Lung microvascular endothelial cell (primary cell): ENCODE data around the gene TLR6. TPM values are rescaled to one million over a fixed set of nuclear protein-coding genes. Genes with fewer than 3 reads are reported as not detected.
A peak's percentile ranks its signal among the peaks of the same experiment; 100 is the strongest.
"Not testable (repeated sequence)": the region's sequence is repeated elsewhere in the genome, so short reads cannot be mapped to it uniquely, and the experiment has no call there.

Experiments
- DNase-seq, 2 donors: peaks; one replicate each; pipeline versions ENCODE4 v3.0.0 to v3.0.0-alpha.2; 2010; ENCODE audit warnings: low read depth in 2 of 2
- total RNA-seq: library from RNA; depleted of rRNA; stranded (reverse); fragments of >200 nt; gene quantifications from 2 replicates; pipeline ENCODE4 v1.2.1, GENCODE V29; 2014

Gene TLR6
- total RNA-seq, 1 donor from 2014 or later: under 0.01 TPM

GRCh38 chr4:38785901-38786402, 70.7 kb downstream of the TLR6 start:
- no peak for DNase-seq

- DNase-seq: no peak
Measured at GRCh38 chr4:38785041-38785790, 71.4 kb downstream of the TLR6 start.

- no peak for DNase-seq
Measured at GRCh38 chr4:38784141-38784540, 72.5 kb downstream of the TLR6 start.

GRCh38 chr4:38783109-38783460, 73.5 kb downstream of the TLR6 start:
- DNase-seq: no peak

- peak; percentile 58 to 67 for DNase-seq
Measured at GRCh38 chr4:38782452-38783108, 74.0 kb downstream of the TLR6 start, which contains the start of gene TLR10. Gene TLR10 (minus strand): TSS chr4:38782990. CDS start chr4:38775590, 7,400 bp downstream.

DNA sequence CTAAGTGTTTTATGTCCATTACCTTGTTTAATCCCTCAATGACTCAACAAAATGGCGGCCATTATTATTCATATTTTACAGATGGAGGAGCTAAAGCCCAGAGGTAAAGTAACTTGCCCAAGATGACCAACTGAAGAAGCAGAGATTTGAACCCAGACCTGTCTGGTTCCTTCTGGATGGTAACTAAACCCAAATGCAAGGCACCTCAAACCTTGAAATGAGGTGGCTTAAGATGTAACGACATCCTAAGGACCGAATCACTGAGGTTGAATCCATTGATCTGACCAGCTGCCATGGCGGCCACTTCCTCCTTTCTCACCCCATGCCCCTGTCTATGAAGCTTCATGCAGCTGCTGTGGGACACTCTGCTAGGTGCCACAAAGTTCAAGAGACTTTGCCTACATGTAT, 74.8 kb downstream of the TLR6 start:
- DNase-seq: no peak

DNA sequence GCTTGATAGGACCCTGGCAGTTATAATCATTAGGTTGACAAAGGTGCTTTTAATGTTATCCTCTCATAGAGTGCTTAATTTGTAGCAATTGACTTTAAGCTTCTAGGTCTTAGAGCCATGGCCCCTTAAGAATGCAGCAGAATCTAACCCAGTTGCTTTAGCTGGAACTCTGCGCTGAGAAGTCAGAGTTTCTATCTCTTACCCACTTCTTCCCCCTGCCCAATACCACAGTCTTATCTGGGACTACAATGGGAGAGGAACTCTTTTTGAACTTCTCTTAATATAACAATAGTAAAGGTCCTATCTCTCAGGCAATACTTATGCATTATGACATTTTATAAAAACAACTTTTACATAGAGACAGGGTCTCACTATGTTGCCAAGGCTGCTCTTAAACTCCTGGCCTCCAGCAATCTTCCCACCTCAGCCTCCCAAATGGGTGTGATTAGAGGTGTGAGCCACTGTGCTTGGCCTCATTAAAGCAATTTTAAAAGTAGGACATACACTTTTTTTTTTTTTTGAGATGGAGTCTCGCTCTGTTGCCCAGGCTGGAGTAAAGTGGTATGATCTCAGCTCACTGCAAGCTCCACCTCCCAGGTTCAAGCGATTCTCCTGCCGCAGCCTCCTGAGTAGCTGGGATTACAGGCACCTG, 75.7 kb downstream of the TLR6 start:
- no peak for DNase-seq

GRCh38 chr4:38779790-38780189, 76.8 kb downstream of the TLR6 start:
- no peak for DNase-seq

- DNase-seq: not testable (repeated sequence)
Measured at GRCh38 chr4:38777925-38778324, 78.7 kb downstream of the TLR6 start.

DNA sequence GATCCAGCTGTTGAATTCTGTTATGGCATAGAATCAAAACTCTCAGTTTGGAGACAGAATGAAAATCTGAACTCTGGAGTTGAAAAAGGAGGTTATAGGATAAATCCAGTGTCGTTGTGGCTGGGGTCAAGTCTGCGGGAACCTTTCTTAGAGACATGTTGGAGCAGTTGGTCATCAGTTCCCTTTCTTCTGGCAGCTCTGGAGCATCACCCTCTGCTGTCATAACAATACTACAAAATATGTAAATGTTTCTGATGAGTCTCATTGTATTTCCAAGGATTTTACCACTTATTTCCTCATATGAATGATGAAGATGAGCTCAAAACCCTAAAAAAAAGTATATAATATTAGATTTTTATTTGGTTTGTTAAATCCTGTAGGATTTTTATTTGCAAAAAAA, 81.3 kb downstream of the TLR6 start:
- DNase-seq: no peak

DNA sequence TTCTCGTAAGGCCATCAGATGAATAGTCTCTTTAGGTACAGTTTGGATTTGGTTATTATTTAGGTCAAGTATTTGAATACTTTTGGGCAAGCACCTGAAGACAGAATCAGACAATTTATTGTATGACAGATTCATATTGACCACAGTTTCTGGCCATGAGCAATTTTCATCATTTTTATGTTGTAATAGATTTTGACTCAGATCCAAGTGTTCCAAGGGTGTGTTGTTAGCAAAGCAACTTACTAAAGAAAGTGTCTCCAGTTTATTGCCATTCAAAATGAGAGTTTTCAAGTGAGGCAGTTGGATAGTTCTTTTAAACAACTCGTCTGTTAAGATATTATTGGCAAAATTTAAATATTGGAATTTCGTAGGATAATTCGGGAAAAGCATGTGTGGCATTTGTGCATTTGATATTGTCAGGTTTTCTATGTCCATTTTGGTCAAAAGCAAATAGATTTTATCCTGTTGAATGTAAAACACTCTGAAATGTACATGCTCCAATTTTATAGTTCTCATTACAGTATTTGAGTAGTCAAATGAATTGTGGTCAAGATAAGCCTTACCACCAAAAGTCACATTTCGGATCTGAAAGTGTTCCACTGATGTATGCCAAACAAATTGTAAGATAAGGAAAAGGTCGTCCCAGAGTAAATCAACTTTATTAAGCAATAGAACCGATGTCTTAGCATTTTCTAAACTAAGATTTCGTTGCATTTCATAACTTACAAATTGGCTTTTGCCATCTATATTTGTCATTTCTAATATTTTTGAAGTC, 82.2 kb downstream of the TLR6 start:
- DNase-seq: no peak

Other genes starting within 250 kb of the TLR6 start
- 17.0 and 26.8 TPM in 2 replicates for gene KLF3, start 192.6 kb downstream of the TLR6 start, total RNA-seq
- not detected in 2 replicates for gene TLR10, start 73.8 kb downstream of the TLR6 start, total RNA-seq
- 2.6 and 5.0 TPM in 2 replicates for gene TLR1, start 52.0 kb downstream of the TLR6 start, total RNA-seq
- 56.9 and 70.8 TPM in 2 replicates for gene FAM114A1, start 11.0 kb upstream of the TLR6 start, total RNA-seq
- under 0.01 and 0.87 TPM in 2 replicates for gene TMEM156, start 175.6 kb upstream of the TLR6 start, total RNA-seq
- 81.3 and 98.8 TPM in 2 replicates for gene KLHL5, start 205.4 kb upstream of the TLR6 start, total RNA-seq